Mucosa of rectum (tissue), 2 donors: ENCODE data around the gene SNRPD2.

ENCODE experiments used
- H3K27ac ChIP-seq, 2 donors: one replicate each; pipeline ENCODE4 v1.7.0; 2013; ENCODE audit warnings: inconsistent platforms in 2 of 2, low read depth in 2 of 2, low read length in 2 of 2
- H3K27me3 ChIP-seq, 2 donors: one replicate each; pipeline ENCODE4 v1.7.0; 2013; ENCODE audit warnings: low read length in 2 of 2; ENCODE audit not compliant: control insufficient read depth in 2 of 2, insufficient read depth in 2 of 2
- H3K36me3 ChIP-seq, 2 donors: one replicate each; pipeline ENCODE4 v1.7.0; 2013; ENCODE audit warnings: low read length in 2 of 2; ENCODE audit not compliant: control insufficient read depth in 2 of 2, insufficient read depth in 2 of 2
- H3K4me1 ChIP-seq, 2 donors: one replicate each; pipeline ENCODE4 v1.7.0; 2013; ENCODE audit warnings: low read length in 2 of 2, mild to moderate bottlenecking in 1 of 2; ENCODE audit not compliant: control insufficient read depth in 2 of 2, insufficient read depth in 2 of 2
- H3K4me3 ChIP-seq, 2 donors: one replicate each; pipeline ENCODE4 v1.7.0; 2013; ENCODE audit warnings: low read length in 2 of 2
- H3K9ac ChIP-seq, 2 donors: one replicate each; pipeline ENCODE4 v1.7.0; 2013; ENCODE audit warnings: low read length in 2 of 2, low read depth in 1 of 2, mild to moderate bottlenecking in 1 of 2
- H3K9me3 ChIP-seq, 2 donors: one replicate each; pipeline ENCODE4 v1.7.0; 2013; ENCODE audit warnings: low read length in 2 of 2; ENCODE audit not compliant: control insufficient read depth in 2 of 2
- donor health status: healthy.
- donor health status: Normal muscosa, but diverticular disease.

Gene SNRPD2

GRCh38 chr19:45717131-45717982 is 25.6 kb upstream of the SNRPD2 start:
- peaks cover 2 to 6% of the 10 kb centered on the region in 2 donors for H3K36me3 ChIP-seq
- H3K27ac ChIP-seq: peak overlapping the region; percentile 96 to 97
- peak overlapping the region; percentile 83 to 89 for H3K9ac ChIP-seq
- peaks cover 17 to 32% of the 10 kb centered on the region in 2 donors for H3K4me1 ChIP-seq
- peak overlapping the region; percentile 75 to 85 for H3K4me3 ChIP-seq
- no peaks in the 10 kb centered on the region for H3K9me3 ChIP-seq
- no peaks in the 10 kb centered on the region for H3K27me3 ChIP-seq

GRCh38 chr19:45716359-45717130 is 24.8 kb upstream of the SNRPD2 start:
- peak overlapping the region; percentile 96 to 97 for H3K27ac ChIP-seq
- peak overlapping the region; percentile 62 to 85 for H3K4me3 ChIP-seq
- peaks cover 17 to 24% of the 10 kb centered on the region in 2 donors for H3K4me1 ChIP-seq
- peak overlapping the region; percentile 78 to 82 for H3K9ac ChIP-seq
- H3K36me3 ChIP-seq: peaks cover 9% of the 10 kb centered on the region in 2 donors
- no peaks in the 10 kb centered on the region for H3K27me3 ChIP-seq
- H3K9me3 ChIP-seq: no peaks in the 10 kb centered on the region

- H3K4me3 ChIP-seq: no peak overlapping the region
- H3K27me3 ChIP-seq: no peaks in the 10 kb centered on the region
- no peak overlapping the region for H3K27ac ChIP-seq
- peaks cover 12 to 14% of the 10 kb centered on the region in 2 donors for H3K36me3 ChIP-seq
- no peak overlapping the region for H3K9ac ChIP-seq
- no peaks in the 10 kb centered on the region for H3K9me3 ChIP-seq
- H3K4me1 ChIP-seq: peaks cover 14 to 17% of the 10 kb centered on the region in 2 donors
These were observed 23.4 kb upstream of the SNRPD2 start for GRCh38 chr19:45715139-45715538.

GRCh38 chr19:45713141-45713540 is 21.4 kb upstream of the SNRPD2 start:
- H3K36me3 ChIP-seq: peaks cover 10 to 12% of the 10 kb centered on the region in 2 donors
- H3K27ac ChIP-seq: no peak overlapping the region
- H3K9ac ChIP-seq: no peak overlapping the region
- no peaks in the 10 kb centered on the region for H3K27me3 ChIP-seq
- no peak overlapping the region for H3K4me3 ChIP-seq
- peaks cover 8 to 11% of the 10 kb centered on the region in 2 donors for H3K4me1 ChIP-seq
- no peaks in the 10 kb centered on the region for H3K9me3 ChIP-seq

- H3K36me3 ChIP-seq: peaks cover 10 to 12% of the 10 kb centered on the region in 2 donors
- H3K9me3 ChIP-seq: no peaks in the 10 kb centered on the region
- H3K4me1 ChIP-seq: peaks cover 3 to 7% of the 10 kb centered on the region in 2 donors
- no peak overlapping the region for H3K4me3 ChIP-seq
- H3K27ac ChIP-seq: no peak overlapping the region
- no peak overlapping the region for H3K9ac ChIP-seq
- H3K27me3 ChIP-seq: no peaks in the 10 kb centered on the region
These were observed 20.9 kb upstream of the SNRPD2 start for GRCh38 chr19:45712699-45713067.

GRCh38 chr19:45711851-45712698 is 20.3 kb upstream of the SNRPD2 start:
- Histone ChIP-seq H3K36me3 (peaks cover 10 to 12% of the 10 kb centered on the region in 2 donors), H3K9ac (no peak overlapping the region), H3K9me3 (no peaks in the 10 kb centered on the region), H3K4me1 (peaks cover 3 to 7% of the 10 kb centered on the region in 2 donors), H3K27me3 (no peaks in the 10 kb centered on the region), H3K4me3 (no peak overlapping the region), H3K27ac (no peak overlapping the region)

GRCh38 chr19:45710356-45711130 is 18.8 kb upstream of the SNRPD2 start:
- H3K36me3 ChIP-seq: peaks cover 10 to 12% of the 10 kb centered on the region in 2 donors
- H3K4me1 ChIP-seq: no peaks in the 10 kb centered on the region
- no peaks in the 10 kb centered on the region for H3K27me3 ChIP-seq
- no peak overlapping the region for H3K9ac ChIP-seq
- no peak overlapping the region for H3K4me3 ChIP-seq
- no peaks in the 10 kb centered on the region for H3K9me3 ChIP-seq
- H3K27ac ChIP-seq: no peak overlapping the region

GRCh38 chr19:45705710-45706415 is 14.1 kb upstream of the SNRPD2 start:
- peaks cover 3 to 4% of the 10 kb centered on the region in 2 donors for H3K36me3 ChIP-seq
- H3K9me3 ChIP-seq: no peaks in the 10 kb centered on the region
- H3K27ac ChIP-seq: no peak overlapping the region
- H3K4me1 ChIP-seq: no peaks in the 10 kb centered on the region
- no peaks in the 10 kb centered on the region for H3K27me3 ChIP-seq
- no peak overlapping the region for H3K9ac ChIP-seq
- no peak overlapping the region for H3K4me3 ChIP-seq

GRCh38 chr19:45705115-45705514 is 13.4 kb upstream of the SNRPD2 start:
- no peak overlapping the region for H3K4me3 ChIP-seq
- H3K9ac ChIP-seq: no peak overlapping the region
- no peaks in the 10 kb centered on the region for H3K4me1 ChIP-seq
- no peak overlapping the region for H3K27ac ChIP-seq
- no peaks in the 10 kb centered on the region for H3K27me3 ChIP-seq
- no peaks in the 10 kb centered on the region for H3K9me3 ChIP-seq
- H3K36me3 ChIP-seq: peaks cover 3 to 4% of the 10 kb centered on the region in 2 donors
